ENCODE results near the gene LIN7C.
"Not testable (repeated sequence)": the region's sequence is repeated elsewhere in the genome, so short reads cannot be mapped to it uniquely, and the experiment has no call there.

The LIN7C gene

DNA sequence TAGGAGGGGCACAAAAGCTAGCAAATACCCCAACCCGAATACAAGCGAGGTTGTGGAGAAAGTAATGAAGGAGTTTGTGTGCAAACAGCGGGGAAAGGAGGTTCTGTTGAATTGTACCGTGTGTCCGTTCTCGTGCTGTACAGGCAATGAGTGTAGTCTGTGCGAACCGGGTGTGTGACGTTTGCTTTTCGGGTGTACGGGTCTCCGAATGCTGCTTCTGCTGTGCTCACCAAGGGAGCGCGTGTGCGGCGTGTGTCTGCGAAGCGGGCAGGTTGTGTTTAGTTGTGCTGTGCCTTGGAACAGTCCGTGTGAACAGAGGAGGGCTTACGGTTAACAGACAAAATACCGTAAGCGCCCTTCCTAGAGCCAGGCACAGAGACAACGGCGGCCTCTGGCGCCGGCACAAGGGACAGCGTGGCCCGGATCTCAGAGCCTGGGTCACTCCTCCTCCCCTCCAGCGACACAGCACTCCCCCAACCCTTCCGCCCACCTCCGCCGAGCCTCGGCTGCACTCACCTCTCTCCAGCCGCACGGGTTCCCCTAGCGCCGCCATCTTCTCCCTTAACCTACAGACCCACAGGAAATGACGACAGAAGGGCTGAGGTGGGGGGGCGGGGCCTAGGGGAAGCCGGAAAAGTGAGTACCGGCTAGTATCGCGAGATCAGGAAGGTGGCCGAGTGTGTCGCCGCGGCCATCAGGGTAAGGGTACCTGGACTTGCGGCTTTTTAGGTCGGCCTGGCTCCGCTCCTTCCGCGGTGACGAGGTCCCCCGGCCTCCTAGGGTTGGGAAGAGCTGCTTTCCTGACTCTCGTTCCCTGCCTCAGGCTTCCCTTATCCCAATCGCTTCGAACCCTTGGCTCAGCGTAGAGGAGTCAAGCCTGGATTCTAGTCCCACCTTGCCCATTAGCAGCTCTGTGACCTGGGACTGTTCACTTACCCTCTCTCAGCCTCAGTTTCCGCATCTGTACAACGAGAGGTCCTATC, at the start of gene LIN7C:
LIN7C (minus strand) TSS at position 570 of the 983 bp plus-strand sequence; CDS start at position 553, 17 bp downstream.
- DNase-seq (ENCODE audit: low read depth in 2 of 2): peak; percentile 94 to 95

DNA sequence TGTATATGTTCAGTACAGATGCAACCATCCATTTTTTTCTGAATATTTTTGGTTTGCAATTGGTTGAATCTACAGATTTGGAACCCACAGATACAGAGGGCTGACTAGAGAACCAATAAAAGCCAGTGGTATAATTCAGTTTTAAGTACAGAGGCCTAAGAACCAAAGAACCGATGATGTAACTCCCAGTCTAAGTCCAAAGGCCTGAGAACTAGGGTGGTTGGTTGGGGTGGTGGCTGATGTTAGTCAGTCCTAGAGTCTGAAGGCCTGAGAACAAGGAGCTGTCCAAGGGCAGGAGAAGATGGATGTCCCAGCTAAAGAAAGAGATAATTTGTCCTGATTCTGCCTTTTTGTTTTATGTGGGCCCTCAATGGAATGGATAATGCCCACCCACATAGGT, 48.7 kb upstream of the LIN7C start:
- no peak for DNase-seq (ENCODE audit: low read depth in 2 of 2)

GRCh38 chr11:27553186-27553585, 46.6 kb upstream of the LIN7C start:
- DNase-seq (ENCODE audit: low read depth in 2 of 2): no peak

DNA sequence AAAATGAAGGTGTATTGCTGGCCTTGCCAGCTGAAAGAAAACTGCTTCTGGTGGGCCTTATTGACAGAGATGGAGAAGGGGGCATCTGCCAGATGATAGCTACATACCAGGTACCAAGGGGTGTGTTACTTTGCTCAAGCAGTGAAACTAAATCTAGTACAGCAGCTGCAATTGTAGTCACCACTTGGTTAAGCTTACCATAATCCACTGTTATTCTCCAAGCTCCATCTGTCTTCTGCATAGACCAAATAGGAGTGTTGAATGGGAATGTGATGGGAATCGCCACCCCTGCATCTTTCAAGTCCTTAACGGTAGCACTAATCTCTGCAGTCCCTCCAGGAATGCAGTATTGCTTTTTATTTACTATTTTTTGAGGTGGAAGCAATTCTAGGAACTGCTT, 45.8 kb upstream of the LIN7C start:
- DNase-seq (ENCODE audit: low read depth in 2 of 2): no peak

GRCh38 chr11:27551127-27551526, 44.6 kb upstream of the LIN7C start:
- no peak for DNase-seq (ENCODE audit: low read depth in 2 of 2)

GRCh38 chr11:27545946-27546345, 39.4 kb upstream of the LIN7C start:
- no peak for DNase-seq (ENCODE audit: low read depth in 2 of 2)

GRCh38 chr11:27545035-27545434, 38.5 kb upstream of the LIN7C start:
- no peak for DNase-seq (ENCODE audit: low read depth in 2 of 2)

- DNase-seq (ENCODE audit: low read depth in 2 of 2): no peak
Observed at GRCh38 chr11:27541790-27542189, 35.2 kb upstream of the LIN7C start.

DNA sequence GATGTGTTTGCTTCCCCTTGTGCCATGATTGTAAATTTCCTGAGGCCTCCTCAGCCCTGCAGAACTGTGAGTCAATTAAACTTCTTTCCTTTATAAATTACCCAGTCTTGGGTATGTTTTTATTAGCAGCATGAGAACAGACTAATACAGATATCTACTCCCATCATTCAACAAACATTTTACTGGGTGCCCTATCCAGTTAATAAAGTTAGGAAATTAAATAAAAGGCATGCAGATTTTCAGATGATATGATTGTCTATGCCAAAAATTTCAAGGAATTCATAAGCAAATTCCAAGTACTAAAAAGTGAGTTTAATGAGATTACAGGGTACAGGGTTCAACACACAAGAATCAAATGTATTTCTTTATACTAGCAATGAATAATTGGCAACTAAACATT, 33.5 kb upstream of the LIN7C start:
- DNase-seq (ENCODE audit: low read depth in 2 of 2): no peak

DNA sequence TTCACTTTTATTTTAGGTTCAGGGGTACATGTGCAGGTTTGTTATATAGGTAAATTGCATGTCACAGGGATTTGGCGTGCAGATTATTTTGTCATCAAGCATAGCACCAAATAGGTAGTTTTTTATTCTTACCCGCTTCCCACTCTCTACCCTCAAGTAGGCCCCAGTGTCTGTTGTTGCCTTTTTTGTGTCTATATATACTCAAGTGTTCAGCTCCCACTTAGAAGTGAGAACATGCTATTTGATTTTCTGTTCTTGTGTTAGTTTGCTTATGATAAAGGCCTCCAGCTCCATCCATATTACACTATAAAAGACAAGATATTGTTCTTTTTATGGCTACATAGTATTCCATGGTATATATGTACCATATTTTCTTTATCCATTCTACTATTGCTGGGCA, 28.5 kb upstream of the LIN7C start:
- no peak for DNase-seq (ENCODE audit: low read depth in 2 of 2)

GRCh38 chr11:27532652-27533325, 26.2 kb upstream of the LIN7C start:
- DNase-seq (ENCODE audit: low read depth in 2 of 2): no peak

DNA sequence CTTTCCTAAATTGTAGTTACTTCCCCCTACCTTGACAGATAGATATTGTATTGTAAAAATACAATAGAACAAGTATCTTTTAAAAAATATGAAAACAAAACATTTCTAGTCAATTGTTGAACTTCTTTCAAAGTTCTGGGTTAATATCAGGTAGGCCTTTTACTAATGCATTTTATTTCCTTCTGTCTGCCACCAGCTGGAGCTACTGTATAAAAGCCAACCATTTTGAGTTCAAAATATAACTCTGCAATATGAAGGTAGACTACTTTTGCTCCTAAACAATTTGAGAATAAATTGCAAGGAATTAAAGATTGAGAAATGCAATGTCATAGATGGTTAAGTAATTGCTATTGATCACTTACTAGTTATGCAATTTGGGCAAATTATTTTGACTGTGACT, 22.1 kb upstream of the LIN7C start:
- DNase-seq (ENCODE audit: low read depth in 2 of 2): no peak

DNA sequence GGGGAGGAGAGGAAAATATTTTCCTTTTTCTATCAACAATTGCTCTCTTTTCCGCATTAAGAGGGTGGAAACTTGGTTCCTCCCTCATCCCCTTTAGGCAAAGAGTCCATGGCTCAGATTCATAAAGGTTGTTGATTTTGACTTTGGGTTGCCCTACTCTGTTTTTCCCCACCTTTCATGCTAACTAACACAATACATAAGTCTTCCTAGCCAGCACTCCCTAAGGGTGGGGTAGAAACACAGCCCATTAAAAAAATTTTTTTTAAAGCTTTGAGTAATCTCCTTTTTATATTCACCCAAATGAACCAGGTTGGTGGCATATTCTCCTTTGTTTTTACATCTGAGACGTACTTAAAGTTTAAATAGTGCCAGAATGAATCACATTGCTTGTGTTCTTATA, 20.0 kb upstream of the LIN7C start:
- no peak for DNase-seq (ENCODE audit: low read depth in 2 of 2)

DNA sequence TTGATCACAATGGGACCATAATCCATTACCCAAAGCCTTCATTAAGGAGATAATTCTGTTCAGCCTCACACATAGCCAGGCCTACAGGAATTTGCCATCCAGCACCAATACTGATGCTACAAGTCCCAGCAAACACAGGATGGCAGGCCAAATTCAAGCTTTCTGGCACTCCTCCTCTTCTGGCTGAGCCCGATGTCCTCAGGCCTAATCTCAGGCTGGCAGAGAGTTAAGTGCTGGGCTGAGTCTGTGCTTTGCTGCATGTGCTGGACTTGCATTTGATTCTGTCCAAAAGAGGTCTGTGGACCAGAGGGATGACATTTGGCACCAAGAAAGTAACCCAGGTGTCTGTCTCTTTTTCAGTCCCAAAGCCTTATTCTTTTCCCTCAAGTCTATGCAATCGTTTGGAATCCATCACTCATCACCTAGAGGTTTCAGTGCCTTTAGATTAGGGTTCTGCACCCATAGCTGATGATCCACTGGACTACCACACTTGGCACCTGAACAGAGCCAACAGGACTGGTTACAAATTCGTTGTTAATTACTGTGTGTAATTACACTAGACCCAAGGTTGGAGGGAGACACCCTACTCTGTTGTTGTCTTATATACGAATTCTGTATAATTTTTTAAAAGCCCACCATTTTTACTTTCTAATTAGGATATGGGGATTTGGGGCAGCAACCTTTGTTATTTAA, 19.4 kb upstream of the LIN7C start:
- DNase-seq (ENCODE audit: low read depth in 2 of 2): no peak

GRCh38 chr11:27524155-27524554, 17.6 kb upstream of the LIN7C start:
- DNase-seq (ENCODE audit: low read depth in 2 of 2): no peak

DNA sequence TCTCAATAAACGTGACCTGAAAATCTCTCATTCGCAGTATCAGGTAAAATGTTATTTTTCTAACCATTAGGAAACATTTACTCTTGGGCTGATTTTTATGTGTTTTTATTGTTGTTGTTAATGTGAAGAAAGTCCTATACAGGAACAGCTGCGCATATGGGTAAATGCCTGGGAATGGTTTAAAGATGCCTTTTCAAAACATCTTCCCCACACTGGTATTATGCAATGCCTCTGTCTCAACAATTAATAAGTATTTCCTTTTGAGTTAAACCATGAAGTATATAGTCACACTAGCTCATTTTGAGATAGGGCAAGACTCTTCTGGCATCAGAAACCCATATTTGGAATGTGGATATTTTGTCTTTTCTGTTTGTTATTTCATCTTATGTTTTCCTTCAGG, 13.7 kb upstream of the LIN7C start:
- no peak for DNase-seq (ENCODE audit: low read depth in 2 of 2)

DNA sequence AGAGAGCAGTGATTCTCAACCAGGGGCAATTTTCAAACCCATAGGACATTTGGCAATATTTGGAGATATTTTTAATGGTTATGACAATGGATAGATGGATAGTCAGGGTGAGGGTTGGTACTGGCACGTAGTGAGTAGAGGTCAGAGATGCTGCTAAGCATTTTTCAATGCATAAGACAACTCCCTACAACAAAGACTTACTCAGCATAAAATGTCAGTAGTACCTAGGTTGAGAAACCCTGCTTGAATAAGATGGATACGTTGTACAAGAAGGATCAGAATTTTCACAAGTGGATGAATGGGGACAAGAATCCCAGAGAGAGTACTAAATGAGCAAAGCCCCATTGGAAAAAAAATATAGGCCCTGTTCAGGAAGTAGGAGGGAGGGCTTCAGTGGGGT, 11.9 kb upstream of the LIN7C start:
- no peak for DNase-seq (ENCODE audit: low read depth in 2 of 2)

DNA sequence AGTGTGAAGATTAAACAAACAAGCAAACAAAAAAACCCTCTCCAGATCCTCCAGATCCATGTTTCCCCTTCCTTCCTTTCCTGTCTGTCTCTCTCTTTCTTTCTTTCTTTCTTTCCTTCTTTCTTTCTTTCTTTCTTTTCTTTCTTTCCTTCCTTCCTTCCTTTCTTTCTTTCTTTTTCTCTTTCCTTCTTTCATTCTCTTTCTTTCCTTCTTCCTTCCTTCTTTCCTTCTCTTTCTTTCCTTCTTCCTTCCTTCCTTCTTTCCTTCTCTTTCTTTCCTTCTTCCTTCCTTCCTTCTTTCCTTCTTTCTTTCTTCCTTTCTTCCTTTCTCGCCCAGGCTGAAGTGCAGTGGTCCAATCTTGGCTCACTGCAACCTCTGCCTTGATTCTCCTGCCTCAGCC, 10.9 kb upstream of the LIN7C start:
- not testable (repeated sequence) for DNase-seq (ENCODE audit: low read depth in 2 of 2)

DNA sequence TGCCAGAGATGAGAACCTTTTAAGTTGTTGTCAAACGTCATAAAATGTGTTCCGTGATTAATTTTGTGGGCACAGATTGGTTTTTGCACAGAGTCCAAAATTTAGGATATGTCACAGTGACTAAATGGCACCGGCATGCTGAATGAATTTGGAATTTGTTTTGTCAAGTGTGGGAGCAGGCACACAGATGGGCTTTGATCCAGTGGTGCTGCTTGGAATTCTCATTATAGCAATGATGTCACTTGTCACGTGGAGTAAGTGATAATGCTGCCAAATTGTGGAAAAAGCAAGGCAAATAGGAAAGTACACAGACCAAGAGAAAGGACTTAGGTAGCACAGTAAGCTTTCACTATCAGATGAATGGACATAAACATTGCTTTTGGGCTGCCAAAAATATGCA, 8.0 kb upstream of the LIN7C start:
- DNase-seq (ENCODE audit: low read depth in 2 of 2): no peak

DNA sequence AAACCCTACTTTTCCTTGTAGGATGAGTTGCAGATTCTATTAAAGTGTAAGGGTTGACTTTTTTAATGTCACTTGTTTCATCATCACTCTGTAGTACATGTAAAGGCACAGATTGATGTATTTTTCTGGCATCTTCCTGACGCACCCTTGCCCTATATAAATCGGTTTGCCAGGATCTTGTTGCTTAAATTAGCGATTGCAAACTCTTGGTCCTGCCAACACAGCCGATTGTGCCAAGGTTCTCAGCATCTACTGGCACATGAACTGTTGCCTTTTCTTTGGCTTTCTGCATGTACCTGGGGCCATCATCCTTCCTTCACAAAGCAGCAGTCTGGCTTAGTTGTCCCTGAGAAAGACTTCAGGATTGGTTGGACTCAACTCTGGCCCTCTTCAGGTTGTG, 7.5 kb upstream of the LIN7C start:
- DNase-seq (ENCODE audit: low read depth in 2 of 2): no peak

- no peak for DNase-seq (ENCODE audit: low read depth in 2 of 2)
Observed at GRCh38 chr11:27513389-27513788, 6.8 kb upstream of the LIN7C start.

DNA sequence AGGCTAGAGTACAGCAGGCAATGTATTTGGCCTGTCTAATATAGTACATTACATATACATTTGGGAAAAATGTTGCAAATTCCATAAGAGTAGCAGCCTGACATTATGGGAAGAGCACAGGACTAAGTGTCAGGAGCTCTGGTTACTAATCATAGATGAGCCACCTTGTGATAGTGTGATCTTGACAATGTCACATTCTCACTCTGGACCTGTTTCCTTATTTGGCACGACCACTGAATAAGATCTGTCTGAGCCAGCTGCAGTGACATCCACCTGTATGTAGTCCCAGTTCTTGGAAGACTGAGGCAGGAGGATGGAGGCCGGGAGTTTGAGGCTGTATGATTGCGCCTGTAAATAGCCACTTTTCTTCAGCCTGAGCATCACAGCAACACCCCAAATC, 5.7 kb upstream of the LIN7C start:
- DNase-seq (ENCODE audit: low read depth in 2 of 2): no peak

- DNase-seq (ENCODE audit: low read depth in 2 of 2): no peak
Observed at GRCh38 chr11:27509908-27510307, 3.3 kb upstream of the LIN7C start.

Data from activated CD4-positive, alpha-beta T cell treated with anti-CD3 and anti-CD28 coated beads for 24 hours (primary cell).